ENCODE data around the gene RALGDS. TPM values are rescaled to one million over a fixed set of nuclear protein-coding genes. Genes with fewer than 3 reads are reported as not detected.
"Not testable (repeated sequence)": the region's sequence is repeated elsewhere in the genome, so short reads cannot be mapped to it uniquely, and the experiment has no call there.

Gene RALGDS
- polyA plus RNA-seq, 6 donors from 2014 or later: 5.5 to 17.5 (median 8.7) TPM

- ATAC-seq (ENCODE audit: low read depth in 2 of 2) (no peak), DNase-seq (no peak)
- Mint-ChIP-seq H3K9me3 (peaks cover 7 to 13% (median 9%) of the 10 kb centered on the region in 7 donors), H3K4me1 (peaks cover 4 to 5% (median 4%) of the 10 kb centered on the region in 3 donors), H3K36me3 (peaks cover 8 to 34% of the 10 kb centered on the region in 2 donors), H3K27ac (peak overlapping the region in 1 of 6 donors; percentile 77), H3K4me3 (no peak overlapping the region), H3K27me3 (no peaks in the 10 kb centered on the region)
Observed at GRCh38 chr9:133100506-133101355, 20.3 kb downstream of the RALGDS start.

DNA sequence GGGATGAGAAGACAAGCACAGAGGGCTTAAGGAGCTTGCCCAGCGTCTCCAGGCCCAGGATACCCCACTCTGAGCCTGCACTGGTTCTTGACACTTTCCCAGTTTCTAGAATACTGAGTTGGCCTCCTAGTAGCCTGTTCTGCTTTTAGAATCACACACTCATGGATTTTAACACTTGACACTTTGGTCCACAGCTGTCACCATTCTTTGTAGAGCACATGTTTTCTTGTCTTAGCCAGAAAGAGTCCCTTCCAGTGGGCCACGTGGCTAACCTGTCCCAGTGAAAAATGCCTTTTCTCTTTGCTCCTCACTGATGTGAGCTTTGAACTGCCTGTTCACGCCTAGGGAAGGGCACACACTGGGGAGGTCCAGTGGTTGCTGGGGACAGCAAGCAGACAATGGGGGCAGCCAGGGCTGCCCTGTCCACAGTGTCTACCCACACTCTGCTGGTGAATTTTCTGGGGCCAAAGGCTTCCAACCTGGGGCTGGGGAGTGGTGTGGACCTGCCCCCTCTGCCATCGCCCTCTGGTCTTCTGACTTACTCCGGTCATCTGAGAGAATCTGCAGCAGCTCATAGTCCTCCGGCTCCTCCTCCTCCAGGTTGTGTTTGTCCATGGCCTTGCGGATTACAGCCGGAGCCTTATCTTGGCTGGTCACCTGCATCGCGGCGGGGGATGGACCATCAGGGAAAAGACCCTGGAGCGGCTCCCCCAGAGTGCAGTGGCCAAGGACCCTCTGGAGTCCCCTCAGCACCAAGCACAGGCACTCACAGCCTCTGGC, 21.1 kb downstream of the RALGDS start:
- Mint-ChIP-seq H3K27me3 (no peaks in the 10 kb centered on the region), H3K4me1 (peaks cover 4 to 5% (median 4%) of the 10 kb centered on the region in 3 donors), H3K9me3 (peaks cover 7 to 21% (median 14%) of the 10 kb centered on the region in 7 donors), H3K27ac (no peak overlapping the region), H3K4me3 (no peak overlapping the region), H3K36me3 (peaks cover 8 to 34% of the 10 kb centered on the region in 2 donors)
- no peak for ATAC-seq (ENCODE audit: low read depth in 2 of 2)
- no peak for DNase-seq

GRCh38 chr9:133098871-133099270, 22.2 kb downstream of the RALGDS start:
- no peak for DNase-seq
- no peak overlapping the region for H3K27ac Mint-ChIP-seq
- no peak overlapping the region for H3K4me3 Mint-ChIP-seq
- H3K4me1 Mint-ChIP-seq: peaks cover 4 to 5% (median 4%) of the 10 kb centered on the region in 3 donors
- no peaks in the 10 kb centered on the region for H3K27me3 Mint-ChIP-seq
- no peak for ATAC-seq (ENCODE audit: low read depth in 2 of 2)
- H3K36me3 Mint-ChIP-seq: peaks cover 8 to 34% of the 10 kb centered on the region in 2 donors
- H3K9me3 Mint-ChIP-seq: peaks cover 7 to 21% (median 14%) of the 10 kb centered on the region in 7 donors

DNA sequence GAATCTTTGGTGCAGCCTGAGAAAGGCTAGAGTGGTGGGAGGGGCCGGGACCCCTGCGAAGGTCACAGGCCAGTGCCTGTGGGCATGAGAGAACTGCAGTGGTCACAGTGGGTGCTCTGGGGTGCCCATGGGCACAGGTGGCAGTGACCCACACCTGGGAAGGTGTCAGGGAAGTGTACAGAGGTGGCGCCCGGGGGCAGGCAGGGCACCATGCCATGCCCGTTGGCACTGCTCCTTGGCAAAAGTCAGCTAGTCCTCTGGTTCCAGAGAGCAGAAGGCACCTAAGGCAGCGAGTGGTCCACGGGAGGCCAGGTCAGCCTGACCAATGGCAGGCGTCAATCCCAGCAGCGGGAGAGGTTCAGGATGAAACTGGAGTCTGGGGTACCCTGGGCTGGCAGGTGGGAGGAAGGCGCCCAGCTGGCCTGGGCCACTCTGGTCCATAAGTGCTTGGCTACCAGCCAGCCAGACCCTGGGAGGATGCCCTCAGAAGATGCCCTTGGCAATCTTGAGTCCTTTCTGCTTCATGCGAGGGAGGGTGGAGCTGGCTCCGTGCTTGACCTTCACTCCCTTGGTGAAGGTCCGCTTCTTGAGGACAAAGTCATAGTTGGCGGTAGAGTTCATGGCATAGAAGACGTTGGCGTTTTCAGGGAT, 22.8 kb downstream of the RALGDS start:
- no peak for DNase-seq
- peak overlapping the region in 1 of 8 donors; percentile 65 for H3K4me3 Mint-ChIP-seq

GRCh38 chr9:133094842-133095393, 26.1 kb downstream of the RALGDS start:
- no peak overlapping the region for H3K4me3 Mint-ChIP-seq
- ATAC-seq (ENCODE audit: low read depth in 2 of 2): no peak
- peaks cover 7 to 21% (median 14%) of the 10 kb centered on the region in 7 donors for H3K9me3 Mint-ChIP-seq
- H3K36me3 Mint-ChIP-seq: peaks cover 8 to 25% of the 10 kb centered on the region in 2 donors
- DNase-seq: no peak
- no peak overlapping the region for H3K27ac Mint-ChIP-seq
- no peaks in the 10 kb centered on the region for H3K27me3 Mint-ChIP-seq
- H3K4me1 Mint-ChIP-seq: no peaks in the 10 kb centered on the region

More for the DNA sequence above, 22.8 kb downstream of the RALGDS start:
- no peak overlapping the region for H3K27ac Mint-ChIP-seq
- H3K9me3 Mint-ChIP-seq: peaks cover 7 to 21% (median 14%) of the 10 kb centered on the region in 7 donors
- ATAC-seq (ENCODE audit: low read depth in 2 of 2): no peak
- H3K27me3 Mint-ChIP-seq: no peaks in the 10 kb centered on the region
- H3K36me3 Mint-ChIP-seq: peaks cover 8 to 34% of the 10 kb centered on the region in 2 donors
- peaks cover 3 to 4% (median 3%) of the 10 kb centered on the region in 3 donors for H3K4me1 Mint-ChIP-seq

DNA sequence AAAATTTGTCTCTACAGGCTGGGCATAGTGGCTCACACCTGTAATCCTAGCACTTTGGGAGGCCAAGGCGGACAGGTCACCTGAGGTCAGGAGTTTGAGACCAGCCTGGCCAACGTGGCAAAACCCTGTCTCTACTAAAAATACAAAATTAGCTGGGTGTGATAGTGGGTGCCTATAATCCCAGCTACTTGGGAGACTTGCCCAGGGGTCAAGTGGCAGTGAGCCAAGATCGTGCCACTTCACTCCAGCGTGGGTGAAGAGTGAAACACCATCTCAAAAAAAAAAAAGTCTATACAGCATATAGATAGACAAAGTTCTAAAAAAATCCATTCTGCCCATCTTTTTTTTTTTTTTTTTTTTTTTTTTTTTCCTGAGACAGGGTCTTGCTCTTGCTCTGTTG, 26.7 kb downstream of the RALGDS start:
- DNase-seq; H3K27me3 Mint-ChIP-seq; H3K4me3 Mint-ChIP-seq; ATAC-seq (ENCODE audit: low read depth in 2 of 2); H3K4me1 Mint-ChIP-seq; H3K27ac Mint-ChIP-seq: not testable (repeated sequence)
- H3K9me3 Mint-ChIP-seq: peaks cover 7 to 21% (median 14%) of the 10 kb centered on the region in 7 donors
- H3K36me3 Mint-ChIP-seq: peaks cover 8 to 24% of the 10 kb centered on the region in 2 donors

GRCh38 chr9:133090752-133091385, 30.2 kb downstream of the RALGDS start:
- H3K27me3 Mint-ChIP-seq: no peaks in the 10 kb centered on the region
- DNase-seq: no peak
- peak overlapping the region in 1 of 6 donors; percentile 39 for H3K27ac Mint-ChIP-seq
- H3K36me3 Mint-ChIP-seq: peaks cover under 1 to 1% of the 10 kb centered on the region in 2 donors
- H3K4me3 Mint-ChIP-seq: no peak overlapping the region
- no peaks in the 10 kb centered on the region for H3K4me1 Mint-ChIP-seq
- no peak for ATAC-seq (ENCODE audit: low read depth in 2 of 2)
- peaks cover under 1 to 13% (median 6%) of the 10 kb centered on the region in 7 donors for H3K9me3 Mint-ChIP-seq

- H3K36me3 Mint-ChIP-seq: no peaks in the 10 kb centered on the region
- H3K9me3 Mint-ChIP-seq: peaks cover 0 to 6% (median 0%) of the 10 kb centered on the region in 7 donors
- no peaks in the 10 kb centered on the region for H3K4me1 Mint-ChIP-seq
- no peaks in the 10 kb centered on the region for H3K27me3 Mint-ChIP-seq
- no peak overlapping the region for H3K4me3 Mint-ChIP-seq
- ATAC-seq (ENCODE audit: low read depth in 2 of 2) (no peak), DNase-seq (no peak)
- no peak overlapping the region for H3K27ac Mint-ChIP-seq
Observed at GRCh38 chr9:133090187-133090586, 30.9 kb downstream of the RALGDS start.

DNA sequence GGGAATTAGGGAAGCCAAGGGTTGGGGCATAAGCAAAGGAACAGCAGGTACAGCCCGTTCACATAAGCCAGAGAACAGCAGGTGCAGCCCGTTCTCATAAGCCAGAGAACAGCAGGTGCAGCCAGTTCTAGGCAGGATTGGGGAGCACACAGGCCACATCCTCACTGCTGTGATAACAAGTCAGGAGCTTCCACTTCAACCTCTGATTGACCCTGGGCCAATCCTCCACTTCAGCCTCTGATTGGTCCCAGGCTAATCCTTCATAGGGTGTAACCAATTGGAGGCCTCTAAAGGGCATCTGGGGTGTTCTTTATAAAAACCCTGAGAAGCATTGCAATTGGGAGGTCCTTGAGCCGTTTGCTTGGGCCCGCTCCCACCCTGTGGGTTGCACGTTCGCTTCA, 31.8 kb downstream of the RALGDS start:
- Mint-ChIP-seq H3K27ac (no peak overlapping the region), H3K4me3 (no peak overlapping the region), H3K27me3 (no peaks in the 10 kb centered on the region), H3K36me3 (no peaks in the 10 kb centered on the region), H3K9me3 (no peaks in the 10 kb centered on the region), H3K4me1 (no peaks in the 10 kb centered on the region)
- DNase-seq: no peak
- no peak for ATAC-seq (ENCODE audit: low read depth in 2 of 2)

DNA sequence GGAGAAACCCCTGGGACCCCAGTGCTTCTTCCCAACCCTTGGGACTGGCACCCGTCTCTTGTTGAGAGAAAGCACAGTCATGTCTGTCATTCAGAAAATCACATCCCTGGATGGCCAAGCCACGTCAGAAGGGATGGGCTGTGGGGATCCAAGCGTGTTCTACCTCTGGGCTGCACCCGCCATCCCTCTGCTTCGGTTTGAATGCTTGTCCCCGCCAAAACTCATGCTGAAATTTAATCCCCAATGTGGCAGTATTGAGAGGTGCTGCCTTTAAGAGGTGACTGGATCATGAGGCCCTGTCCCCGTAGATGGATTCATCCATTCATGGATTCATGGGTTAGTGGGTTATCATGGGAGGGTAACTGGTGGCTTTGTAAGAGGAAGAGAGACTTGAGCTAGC, 32.3 kb downstream of the RALGDS start:
- H3K4me3 Mint-ChIP-seq: no peak overlapping the region
- H3K4me1 Mint-ChIP-seq: no peaks in the 10 kb centered on the region
- H3K9me3 Mint-ChIP-seq: no peaks in the 10 kb centered on the region
- H3K27me3 Mint-ChIP-seq: no peaks in the 10 kb centered on the region
- no peaks in the 10 kb centered on the region for H3K36me3 Mint-ChIP-seq
- ATAC-seq (ENCODE audit: low read depth in 2 of 2) (no peak), DNase-seq (no peak)
- H3K27ac Mint-ChIP-seq: peak overlapping the region in 1 of 6 donors; percentile 20

DNA sequence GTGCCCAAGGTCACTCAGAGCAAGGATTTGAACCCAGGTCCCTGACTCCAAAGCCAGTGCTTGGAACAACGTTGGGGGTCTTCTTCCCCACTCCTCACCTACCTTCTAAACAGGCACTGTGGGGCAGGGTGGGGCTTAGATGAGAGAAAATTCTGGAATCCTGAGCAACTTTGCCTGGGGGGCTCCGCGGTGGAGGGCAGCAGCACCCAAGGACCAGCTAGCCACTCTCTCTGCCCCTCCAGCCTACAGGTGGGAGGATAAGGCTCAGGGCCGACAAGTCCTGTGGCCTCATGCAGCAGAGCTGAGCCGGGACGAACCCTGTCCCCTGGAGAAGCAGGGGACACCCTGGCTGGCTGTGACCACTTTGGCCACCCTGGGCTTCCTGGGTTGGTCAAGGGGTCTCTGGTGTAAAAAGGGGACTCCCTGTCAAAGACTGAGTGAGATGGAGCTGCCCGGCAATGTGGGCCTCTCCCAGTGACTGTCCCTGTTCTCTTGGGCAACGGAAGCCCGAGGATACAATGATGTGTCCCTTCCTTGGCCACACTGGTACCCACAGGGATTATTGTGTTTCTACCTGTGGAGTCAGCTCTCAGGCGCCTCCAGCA, 32.8 kb downstream of the RALGDS start:
- no peaks in the 10 kb centered on the region for H3K4me1 Mint-ChIP-seq
- no peak for ATAC-seq (ENCODE audit: low read depth in 2 of 2)

DNA sequence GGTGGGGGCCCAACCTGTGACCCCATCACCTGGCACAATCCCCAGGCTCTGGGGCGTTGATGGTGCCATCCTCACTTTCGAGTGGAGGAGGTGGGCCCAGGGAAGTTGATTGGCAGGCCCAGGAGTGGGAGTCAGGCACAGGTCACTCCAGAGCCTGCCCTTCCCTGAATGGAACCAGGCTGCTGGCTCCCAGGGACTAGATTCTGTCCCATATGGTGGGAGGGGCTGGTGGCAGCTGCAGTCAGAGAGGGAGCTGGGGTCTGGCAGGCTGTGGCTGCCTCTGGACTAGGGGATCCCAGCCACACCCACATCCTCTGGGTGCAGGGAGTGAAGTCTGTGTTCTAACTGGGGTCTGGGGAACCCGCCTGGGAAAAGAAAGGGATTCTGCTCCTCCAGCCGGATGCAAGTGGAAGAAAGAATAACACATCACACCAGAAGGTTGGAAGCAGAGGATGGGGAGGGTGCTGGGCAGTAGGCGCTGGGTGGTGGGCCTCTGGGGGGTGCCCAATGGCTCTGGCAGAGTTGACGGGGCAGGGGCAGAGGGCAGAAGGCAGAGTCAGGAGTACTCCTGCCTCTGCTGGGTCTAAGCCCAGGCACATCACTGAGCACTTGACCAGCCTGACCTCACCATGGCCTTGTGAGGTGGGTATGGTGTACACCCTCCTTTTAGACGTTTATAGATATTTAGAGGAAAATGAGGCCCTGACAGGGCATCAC, 33.5 kb downstream of the RALGDS start:
- Mint-ChIP-seq H3K4me3 (no peak overlapping the region), H3K4me1 (no peaks in the 10 kb centered on the region), H3K9me3 (no peaks in the 10 kb centered on the region), H3K27ac (no peak overlapping the region), H3K36me3 (no peaks in the 10 kb centered on the region), H3K27me3 (no peaks in the 10 kb centered on the region)
- ATAC-seq (ENCODE audit: low read depth in 2 of 2) (no peak), DNase-seq (no peak)

More for the DNA sequence above, 32.8 kb downstream of the RALGDS start:
- DNase-seq: no peak
- Mint-ChIP-seq H3K27me3 (no peaks in the 10 kb centered on the region), H3K9me3 (no peaks in the 10 kb centered on the region), H3K36me3 (no peaks in the 10 kb centered on the region), H3K4me3 (no peak overlapping the region), H3K27ac (no peak overlapping the region)

Data from naive B cell (primary cell).